ENCODE results near the gene RHOV.
"Not testable (repeated sequence)": the region's sequence is repeated elsewhere in the genome, so short reads cannot be mapped to it uniquely, and the experiment has no call there.

RHOV gene

GRCh38 chr15:40871749-40872617, 2.1 kb downstream of the RHOV start:
- DNase-seq: no peak

DNA sequence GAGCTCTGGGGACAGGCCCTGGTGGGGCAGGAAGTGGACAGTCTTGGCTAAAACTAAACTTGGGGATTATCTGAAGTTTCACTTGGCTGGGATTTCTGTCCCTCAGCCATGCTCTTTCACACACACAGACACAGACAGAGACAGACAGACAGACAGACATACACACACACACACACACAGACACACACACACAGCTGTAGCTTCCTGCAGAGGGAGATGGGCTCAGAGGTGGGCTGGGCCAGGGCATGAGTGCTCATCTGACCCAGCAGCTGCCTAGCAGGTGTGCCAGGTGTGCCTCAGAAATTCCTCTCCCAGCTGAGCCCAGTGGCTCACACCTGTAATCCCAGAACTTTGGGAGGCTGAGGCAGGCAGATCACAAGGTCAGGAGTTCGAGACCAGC, 3.3 kb downstream of the RHOV start:
- DNase-seq: no peak

DNA sequence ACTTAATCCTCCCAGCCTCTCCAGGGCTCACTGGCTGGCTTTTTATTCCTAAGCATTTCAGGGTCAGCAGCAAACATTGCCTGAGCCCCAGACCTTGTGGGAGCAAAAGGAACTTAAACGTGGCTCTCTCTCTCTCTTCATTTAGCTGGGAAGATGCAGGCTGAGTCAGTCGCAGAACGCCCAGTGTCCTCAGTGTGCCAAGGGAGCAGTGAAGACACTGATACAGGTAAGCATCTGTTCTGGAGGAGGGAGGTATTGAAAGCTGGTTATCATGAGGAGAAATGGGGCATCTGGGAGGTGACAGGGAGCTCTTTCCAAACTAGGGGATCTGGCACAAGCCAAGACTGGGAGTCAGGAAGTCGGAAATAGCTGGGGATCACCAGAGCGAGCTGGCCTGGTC, 4.3 kb downstream of the RHOV start:
- DNase-seq: no peak

DNA sequence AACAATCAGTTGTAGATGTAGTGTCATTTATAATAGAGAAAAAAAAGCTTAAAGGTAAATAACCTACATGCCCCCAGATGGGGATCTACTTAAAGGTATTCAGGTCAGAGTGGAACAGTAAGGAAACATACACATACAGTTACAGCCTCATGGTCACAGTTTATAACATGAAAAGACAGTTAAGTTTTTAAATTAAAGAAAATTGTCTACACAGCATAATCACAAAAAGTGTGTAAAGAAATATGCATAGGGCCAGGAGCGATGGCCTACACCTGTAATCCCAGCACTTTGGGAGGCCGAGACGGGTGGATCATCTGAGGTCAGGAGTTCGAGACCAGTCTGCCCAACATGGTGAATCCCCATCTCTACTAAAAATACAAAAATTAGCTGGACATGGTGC, 6.8 kb downstream of the RHOV start:
- no peak for DNase-seq

GRCh38 chr15:40863660-40864270, 10.3 kb downstream of the RHOV start:
- no peak for DNase-seq

GRCh38 chr15:40861147-40861546, 12.9 kb downstream of the RHOV start:
- DNase-seq: not testable (repeated sequence)

DNA sequence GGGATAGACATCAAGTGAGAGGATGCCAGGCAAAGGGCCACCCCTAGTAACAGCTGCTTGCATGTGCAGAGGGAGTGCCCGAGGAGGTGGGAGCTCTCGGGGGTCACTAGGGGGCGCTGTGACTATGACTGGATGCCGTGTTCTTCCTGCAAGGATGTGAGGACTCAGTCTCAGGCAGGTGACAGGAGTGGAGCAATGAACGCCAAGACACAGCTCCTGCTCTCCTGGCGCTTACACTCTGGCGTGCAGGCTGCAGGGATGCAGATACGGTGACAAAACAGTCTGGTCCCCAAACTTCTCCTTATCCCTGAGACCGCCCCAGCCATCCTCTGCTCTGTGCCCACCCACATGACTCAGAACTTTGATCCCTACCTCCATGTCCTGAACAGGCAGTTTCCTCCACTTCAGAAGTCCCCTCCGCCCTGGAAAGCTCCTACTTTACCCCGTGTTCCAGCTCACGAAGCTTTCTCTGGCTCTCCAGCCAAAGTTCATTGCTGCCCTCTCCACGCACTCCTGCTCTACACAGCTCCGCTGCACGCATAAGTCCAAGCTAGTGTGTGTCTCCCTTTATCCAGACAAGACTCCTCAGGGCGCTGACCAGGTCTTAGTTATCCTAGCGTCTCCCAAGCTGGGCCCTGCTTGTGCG, 14.7 kb downstream of the RHOV start:
- no peak for DNase-seq

GRCh38 chr15:40858706-40859105, 15.3 kb downstream of the RHOV start:
- no peak for DNase-seq

DNA sequence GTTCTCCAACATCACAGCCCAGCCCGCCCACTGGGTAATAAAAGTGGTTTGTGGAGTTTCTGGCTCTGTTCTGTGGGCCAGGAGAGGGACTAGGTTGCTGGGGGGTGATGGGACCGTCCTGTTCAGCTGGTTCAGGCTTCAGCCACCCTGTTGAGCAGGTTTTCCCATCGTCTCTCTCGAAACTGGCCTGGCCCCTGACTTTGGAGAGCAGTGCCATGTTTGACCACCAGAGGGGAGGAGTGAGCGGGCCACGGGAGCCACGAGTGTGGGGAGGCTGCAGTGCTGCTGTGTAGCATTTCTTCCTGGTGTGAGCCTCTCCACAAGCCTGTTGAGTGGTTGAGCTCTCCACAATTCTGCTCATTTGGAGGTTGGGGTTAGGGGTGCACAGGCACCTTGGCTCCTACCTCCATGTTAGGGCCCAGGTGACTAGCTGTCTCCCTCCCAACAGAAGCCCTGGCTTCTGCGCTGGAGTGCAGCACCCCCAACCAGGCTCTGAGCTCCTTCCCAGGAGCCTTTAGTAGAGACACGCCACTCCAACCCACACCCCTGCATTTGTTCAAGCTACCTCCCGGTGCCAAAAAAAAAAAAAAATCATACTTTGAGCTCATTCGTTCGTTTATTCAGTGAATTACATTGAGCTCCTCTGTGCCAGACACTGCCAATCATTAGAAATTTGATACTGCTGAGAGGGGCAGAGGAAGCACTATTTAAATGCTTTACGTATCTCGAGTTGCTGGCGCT, 16.3 kb downstream of the RHOV start:
- peak; percentile 69 for DNase-seq

GRCh38 chr15:40856746-40857145, 17.3 kb downstream of the RHOV start:
- no peak for DNase-seq

DNA sequence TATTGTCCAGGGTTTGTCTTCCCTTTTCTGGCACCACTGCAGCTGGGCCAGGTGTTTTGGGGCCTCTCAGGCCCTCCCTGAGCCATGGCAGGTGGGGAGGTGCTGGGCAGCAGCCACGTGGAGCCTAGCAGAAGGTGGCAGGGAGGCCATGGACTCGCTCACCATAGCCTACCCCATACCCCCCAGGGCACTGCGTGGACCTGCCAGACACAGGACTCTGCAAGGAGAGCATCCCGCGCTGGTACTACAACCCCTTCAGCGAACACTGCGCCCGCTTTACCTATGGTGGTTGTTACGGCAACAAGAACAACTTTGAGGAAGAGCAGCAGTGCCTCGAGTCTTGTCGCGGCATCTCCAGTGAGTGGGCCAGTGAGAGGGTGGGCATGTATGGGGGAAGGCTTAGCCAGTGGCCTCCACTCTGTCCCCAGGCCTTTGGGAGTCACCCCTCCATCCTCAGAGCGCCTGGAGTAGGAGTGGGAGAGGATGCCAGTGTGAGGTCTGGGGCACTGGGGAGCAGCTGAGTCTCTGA, 18.3 kb downstream of the RHOV start:
- DNase-seq: no peak

DNA sequence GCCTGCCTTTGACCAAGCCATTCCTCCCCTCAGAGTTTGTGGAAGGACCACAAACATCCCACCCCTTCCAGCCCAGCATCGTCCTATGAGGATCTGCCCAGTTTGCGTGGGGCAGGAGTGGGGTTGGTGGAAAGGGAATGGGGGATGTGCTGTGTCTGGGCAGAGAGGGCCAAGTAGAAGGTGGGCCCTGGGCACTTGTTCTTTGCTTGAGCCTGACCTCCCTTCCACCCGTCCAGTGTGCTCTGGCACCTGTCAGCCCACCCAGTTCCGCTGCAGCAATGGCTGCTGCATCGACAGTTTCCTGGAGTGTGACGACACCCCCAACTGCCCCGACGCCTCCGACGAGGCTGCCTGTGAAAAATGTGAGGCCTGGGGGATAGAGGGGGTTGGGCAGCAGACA, 19.9 kb downstream of the RHOV start:
- DNase-seq: no peak

DNA sequence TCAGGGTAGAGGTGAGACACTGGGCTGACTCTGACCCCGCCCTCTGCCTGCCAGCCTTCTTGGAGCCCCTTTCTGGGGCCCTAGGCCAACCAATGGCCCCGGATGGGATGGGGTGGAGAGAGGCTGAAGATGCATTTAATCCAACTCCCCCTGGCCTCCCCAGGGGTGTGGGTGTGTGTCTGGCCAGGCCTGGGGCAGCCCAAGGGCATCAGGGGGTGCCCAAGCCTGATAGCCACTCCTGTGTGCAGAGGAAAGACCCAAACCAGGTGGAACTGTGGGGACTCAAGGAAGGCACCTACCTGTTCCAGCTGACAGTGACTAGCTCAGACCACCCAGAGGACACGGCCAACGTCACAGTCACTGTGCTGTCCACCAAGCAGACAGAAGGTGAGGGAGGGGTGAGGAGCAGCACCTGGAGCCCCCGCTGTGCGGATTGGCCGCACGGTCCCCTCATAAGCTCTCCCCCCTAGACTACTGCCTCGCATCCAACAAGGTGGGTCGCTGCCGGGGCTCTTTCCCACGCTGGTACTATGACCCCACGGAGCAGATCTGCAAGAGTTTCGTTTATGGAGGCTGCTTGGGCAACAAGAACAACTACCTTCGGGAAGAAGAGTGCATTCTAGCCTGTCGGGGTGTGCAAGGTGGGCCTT, 20.7 kb downstream of the RHOV start:
- DNase-seq: no peak

- no peak for DNase-seq
Observed at GRCh38 chr15:40852529-40852928, 21.5 kb downstream of the RHOV start.

- no peak for DNase-seq
Observed at GRCh38 chr15:40850576-40851112, 23.4 kb downstream of the RHOV start.

DNA sequence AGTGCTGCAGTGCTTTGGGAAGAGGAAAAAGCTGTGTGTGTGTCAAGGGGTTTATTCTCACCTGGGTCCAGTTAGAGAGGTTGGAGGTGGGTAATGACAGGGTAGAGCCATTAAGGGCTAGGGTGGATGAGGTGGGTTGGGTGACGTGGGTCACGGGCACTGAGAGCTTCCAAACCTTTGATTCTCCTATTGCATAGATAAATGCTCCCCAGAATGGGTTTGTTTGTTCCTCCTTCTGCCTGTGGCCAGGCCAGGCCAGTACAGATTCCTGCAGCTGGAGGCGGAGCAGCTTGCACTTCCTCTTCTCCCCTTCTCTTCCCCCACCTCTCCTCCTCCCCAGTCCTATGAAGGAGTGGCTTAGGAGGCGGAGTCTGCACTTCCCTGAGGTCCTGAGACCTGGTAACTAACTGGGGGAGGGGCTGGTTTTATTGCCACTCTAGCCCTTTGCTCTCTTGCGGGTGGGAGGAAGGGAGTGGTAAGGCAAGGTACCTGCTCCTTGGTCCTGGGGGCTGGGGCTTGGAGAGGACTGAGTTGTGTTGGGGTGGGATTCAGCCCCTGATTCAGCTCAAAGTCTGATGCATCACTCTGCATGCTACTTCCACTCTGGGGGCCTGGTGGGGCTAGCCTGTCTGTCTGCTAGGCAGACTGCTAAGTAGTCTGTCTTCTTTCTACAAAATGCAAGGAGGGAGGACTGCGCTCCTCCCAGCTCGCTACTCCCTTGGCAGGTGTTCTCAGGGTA, 26.6 kb downstream of the RHOV start:
- DNase-seq: no peak

DNA sequence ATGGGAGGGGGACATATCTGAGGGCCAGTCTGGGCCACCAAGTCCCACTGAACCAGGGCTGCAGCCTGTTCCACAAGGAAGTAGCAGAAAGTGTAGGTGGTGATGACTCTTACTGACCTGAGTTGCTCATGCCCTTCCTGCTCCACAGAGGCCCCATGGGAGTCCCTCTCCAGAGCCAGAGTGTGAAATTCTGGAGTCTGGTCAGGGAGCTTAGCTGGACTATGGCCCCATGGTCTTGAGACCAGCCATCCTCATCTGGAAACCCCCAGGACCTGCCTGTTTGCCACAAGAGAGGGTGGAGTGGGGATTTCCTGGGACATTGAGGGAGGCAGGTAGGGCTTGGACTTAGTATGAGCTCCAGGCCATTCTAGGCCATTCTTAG, 27.2 kb downstream of the RHOV start:
- no peak for DNase-seq

DNA sequence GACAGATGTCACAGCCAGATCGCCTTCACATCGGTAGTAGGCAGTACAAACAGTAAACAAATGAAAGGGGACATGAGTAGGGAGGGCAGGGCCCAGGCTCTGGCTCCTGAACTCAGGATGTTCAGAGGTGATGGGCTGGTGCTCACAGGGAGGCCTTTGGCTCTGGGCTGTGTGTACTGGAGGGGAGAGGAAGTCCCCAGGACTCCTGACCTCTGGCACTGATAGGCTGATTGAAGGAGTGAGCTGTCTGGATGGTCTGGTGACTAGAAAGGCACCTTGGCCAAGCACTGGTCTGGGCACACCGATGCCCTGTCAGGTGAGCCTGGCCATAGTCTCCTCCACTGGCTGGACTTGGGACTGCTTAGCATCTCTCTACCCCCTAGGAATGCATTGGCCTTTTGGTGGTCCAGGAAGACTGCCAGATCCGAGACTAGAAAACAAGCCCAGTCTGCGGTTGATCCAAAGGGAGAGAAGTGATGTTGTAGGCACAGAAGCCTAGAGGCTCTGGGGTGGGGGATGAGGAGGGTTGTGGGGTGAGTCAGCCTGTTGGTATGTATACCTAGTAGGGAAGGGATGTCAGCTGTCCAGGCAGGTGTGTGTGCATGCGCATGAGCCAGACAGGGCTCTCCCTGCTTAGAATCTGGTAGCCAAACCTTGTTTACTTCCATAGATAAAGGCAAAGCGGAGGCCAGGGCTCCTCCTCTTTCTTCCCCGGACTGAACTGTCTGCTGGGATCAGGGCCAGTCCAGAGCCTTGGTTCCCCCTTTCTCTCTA, 28.3 kb downstream of the RHOV start:
- no peak for DNase-seq

- no peak for DNase-seq
Observed at GRCh38 chr15:40845036-40845435, 29.0 kb downstream of the RHOV start.

DNA sequence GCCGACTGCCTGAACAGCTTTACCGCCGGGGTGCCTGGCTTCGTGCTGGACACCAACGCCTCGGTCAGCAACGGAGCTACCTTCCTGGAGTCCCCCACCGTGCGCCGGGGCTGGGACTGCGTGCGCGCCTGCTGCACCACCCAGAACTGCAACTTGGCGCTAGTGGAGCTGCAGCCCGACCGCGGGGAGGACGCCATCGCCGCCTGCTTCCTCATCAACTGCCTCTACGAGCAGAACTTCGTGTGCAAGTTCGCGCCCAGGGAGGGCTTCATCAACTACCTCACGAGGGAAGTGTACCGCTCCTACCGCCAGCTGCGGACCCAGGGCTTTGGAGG, 29.4 kb downstream of the RHOV start:
- peak; percentile 29 for DNase-seq
